CD4-positive, CD25-positive, alpha-beta regulatory T cell (primary cell): ENCODE data around the gene GMPS. TPM values are rescaled to one million over a fixed set of nuclear protein-coding genes. Genes with fewer than 3 reads are reported as not detected.
A peak's percentile ranks its signal among the peaks of the same experiment; 100 is the strongest.

Experiments
- ATAC-seq, 2 donors: fragments of 150-1000 bp; cut with Tn5 transposase; one replicate each; pipeline ENCODE4 v1.10.0; 2021; ENCODE audit warnings: low read depth in 2 of 2, moderate number of reproducible peaks in 2 of 2, moderate library complexity in 1 of 2
- DNase-seq, 3 donors: peaks; one replicate each; pipeline versions ENCODE4 v3.0.0 to v3.0.0-alpha.2; 2012 to 2022; ENCODE audit warnings: mixed read lengths in 1 of 3
- H3K27ac ChIP-seq: one replicate; pipeline ENCODE4 v1.7.0; 2013; ENCODE audit warnings: mild to moderate bottlenecking, low read length; ENCODE audit not compliant: insufficient read depth, poor library complexity, severe bottlenecking
- H3K27me3 ChIP-seq: one replicate; pipeline ENCODE4 v1.7.0; 2013; ENCODE audit warnings: low read length; ENCODE audit not compliant: control insufficient read depth, insufficient read depth
- H3K36me3 ChIP-seq: one replicate; pipeline ENCODE4 v1.7.0; 2013; ENCODE audit warnings: mild to moderate bottlenecking, low read length, moderate library complexity; ENCODE audit not compliant: control insufficient read depth, insufficient read depth
- H3K4me1 ChIP-seq: 2 replicates; pipeline ENCODE4 v1.7.0; 2013; ENCODE audit warnings: mild to moderate bottlenecking, low read length; ENCODE audit not compliant: insufficient read depth, control insufficient read depth, poor library complexity, severe bottlenecking
- H3K4me3 ChIP-seq: one replicate; pipeline ENCODE4 v1.7.0; 2013; ENCODE audit warnings: low read depth, mild to moderate bottlenecking, low read length, moderate library complexity
- H3K9me3 ChIP-seq, 2 experiments: 1 replicate in 1 of 2; 2 replicates in 1 of 2; pipeline ENCODE4 v1.7.0; 2013; ENCODE audit warnings: low read length in 2 of 2, mild to moderate bottlenecking in 1 of 2, moderate library complexity in 1 of 2; ENCODE audit not compliant: control insufficient read depth in 2 of 2
- H3K27ac Mint-ChIP-seq, 3 donors: one replicate each; pipeline ENCODE4 v1.8.0; 2020 to 2022; ENCODE audit warnings: mild to moderate bottlenecking in 3 of 3, mixed read lengths in 3 of 3, moderate library complexity in 2 of 3
- H3K27me3 Mint-ChIP-seq: one replicate; pipeline ENCODE4 v1.8.0; 2022; ENCODE audit warnings: mild to moderate bottlenecking, mixed read lengths
- H3K36me3 Mint-ChIP-seq: one replicate; pipeline ENCODE4 v1.8.0; 2020; ENCODE audit warnings: mixed read lengths
- H3K4me1 Mint-ChIP-seq, 4 donors: one replicate each; pipeline ENCODE4 v1.8.0; 2020 to 2022; ENCODE audit warnings: mixed read lengths in 4 of 4, mild to moderate bottlenecking in 1 of 4
- H3K4me3 Mint-ChIP-seq, 4 donors: one replicate each; pipeline ENCODE4 v1.8.0; 2020 to 2022; ENCODE audit warnings: mild to moderate bottlenecking in 4 of 4, mixed read lengths in 4 of 4, moderate library complexity in 3 of 4
- H3K9me3 Mint-ChIP-seq, 7 donors: one replicate each; pipeline ENCODE4 v1.8.0; 2020 to 2022; ENCODE audit warnings: mixed read lengths in 7 of 7, mild to moderate bottlenecking in 3 of 7, moderate library complexity in 2 of 7
- polyA plus RNA-seq, 4 donors: library from polyadenylated mRNA; unstranded; fragments of 300-500 nt; fragmentation: Illumina TruSeq; gene quantifications; one replicate each; pipeline ENCODE4 v1.2.3, GENCODE V29; 2021
- total RNA-seq: library from RNA; stranded (reverse); gene quantifications from one replicate; pipeline ENCODE4 v1.2.3, GENCODE V29; 2022

GMPS gene
- total and polyA plus RNA-seq, 5 donors from 2014 or later = 40.9 to 82.7 (median 63.9) TPM

DNA sequence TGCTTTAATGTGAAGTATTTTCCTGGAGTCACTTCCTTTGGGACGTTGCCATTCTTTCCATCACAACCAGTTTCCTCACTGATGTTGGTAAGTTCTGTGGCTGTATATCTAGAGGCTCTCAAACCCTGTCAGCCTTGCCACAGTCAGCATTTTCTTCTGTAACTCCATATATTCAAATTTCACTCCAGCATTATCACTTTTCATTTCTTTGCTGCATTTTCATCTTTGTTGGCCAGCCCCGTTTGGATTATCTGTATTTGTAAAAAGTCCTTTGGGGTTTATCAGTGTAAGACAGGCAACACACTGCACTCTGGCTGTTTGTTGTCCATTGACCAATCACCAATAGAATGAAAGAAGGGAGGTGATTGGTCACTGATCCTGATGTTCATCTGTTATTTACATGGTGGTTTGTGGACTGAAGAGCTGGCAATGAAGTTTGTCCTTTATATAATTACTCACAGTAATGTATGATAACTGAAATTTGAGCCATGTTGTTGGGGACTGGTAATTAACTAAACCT lies 20.3 kb downstream of the GMPS start:
- Mint-ChIP-seq H3K4me3 (no peak overlapping the region), H3K27me3 (no peaks in the 10 kb centered on the region), H3K27ac (peak overlapping the region in 1 of 3 donors; percentile 9), H3K36me3 (peaks cover 15% of the 10 kb centered on the region), H3K9me3 (no peaks in the 10 kb centered on the region), H3K4me1 (peaks cover 26 to 52% (median 37%) of the 10 kb centered on the region in 4 donors)
- no peak overlapping the region for H3K4me3 ChIP-seq
- ATAC-seq = no peak
- no peaks in the 10 kb centered on the region for H3K9me3 ChIP-seq
- H3K4me1 ChIP-seq = peaks cover 4% of the 10 kb centered on the region
- no peak for DNase-seq
- H3K36me3 ChIP-seq = peaks cover 17% of the 10 kb centered on the region
- no peaks in the 10 kb centered on the region for H3K27me3 ChIP-seq
- H3K27ac ChIP-seq = no peak overlapping the region

DNA sequence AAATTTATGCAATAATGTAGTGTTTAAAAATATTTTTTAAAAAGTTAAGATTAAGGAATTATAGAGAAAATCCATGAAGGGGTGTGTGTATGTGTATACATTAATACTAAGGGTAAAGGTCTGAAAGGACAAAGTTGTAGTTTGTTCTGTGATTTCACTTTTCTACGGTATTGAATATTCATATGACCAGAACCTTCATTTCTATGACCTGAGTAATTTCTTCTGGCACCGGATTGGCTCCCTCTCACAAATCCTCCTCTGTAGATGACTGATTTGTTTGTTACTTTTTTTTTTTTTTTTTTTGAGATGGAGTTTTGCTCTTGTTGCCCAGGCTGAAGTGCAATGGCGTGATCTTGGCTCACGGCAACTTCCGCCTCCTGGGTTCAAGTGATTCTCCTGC lies 20.9 kb downstream of the GMPS start:
- H3K27ac Mint-ChIP-seq = peak overlapping the region in 1 of 3 donors; percentile 9

DNA sequence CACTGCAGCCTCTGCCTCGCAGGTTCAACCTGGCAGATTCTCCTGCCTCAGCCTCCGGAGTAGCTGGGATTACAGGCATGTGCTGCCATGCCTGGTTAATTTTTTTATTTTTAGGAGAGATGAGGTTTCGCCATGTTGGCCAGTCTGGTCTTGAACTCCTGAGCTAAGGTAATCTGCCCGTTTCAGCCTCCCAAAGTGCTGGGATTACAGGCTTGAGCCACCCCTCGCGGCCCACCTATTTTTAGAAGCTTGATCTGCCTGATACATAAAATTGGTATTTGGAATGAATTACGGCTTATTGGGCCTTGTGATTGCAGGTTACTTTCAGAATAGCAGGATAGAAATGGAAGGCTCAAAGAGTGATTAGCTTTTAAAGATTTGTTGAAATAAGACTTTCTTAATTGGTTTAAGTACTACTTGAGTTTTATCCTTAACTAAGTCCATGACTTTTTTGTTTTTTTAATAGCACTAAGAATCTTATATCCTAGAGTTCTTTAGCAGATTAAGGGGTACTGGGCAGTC lies 25.0 kb downstream of the GMPS start:
- no peak overlapping the region for H3K4me3 Mint-ChIP-seq
- Histone ChIP-seq H3K4me1 (no peaks in the 10 kb centered on the region), H3K4me3 (no peak overlapping the region), H3K9me3 (no peaks in the 10 kb centered on the region), H3K36me3 (peaks cover 44% of the 10 kb centered on the region), H3K27ac (no peak overlapping the region), H3K27me3 (no peaks in the 10 kb centered on the region)
- H3K4me1 Mint-ChIP-seq = peaks cover 12 to 16% (median 16%) of the 10 kb centered on the region in 4 donors
- no peak for DNase-seq
- H3K9me3 Mint-ChIP-seq = no peaks in the 10 kb centered on the region
- H3K36me3 Mint-ChIP-seq = peaks cover 39% of the 10 kb centered on the region
- H3K27ac Mint-ChIP-seq = no peak overlapping the region
- ATAC-seq = no peak
- H3K27me3 Mint-ChIP-seq = no peaks in the 10 kb centered on the region

More for the DNA sequence above, 20.9 kb downstream of the GMPS start:
- Histone ChIP-seq H3K27me3 (no peaks in the 10 kb centered on the region), H3K36me3 (peaks cover 17% of the 10 kb centered on the region), H3K27ac (no peak overlapping the region), H3K4me1 (peaks cover 4% of the 10 kb centered on the region), H3K4me3 (no peak overlapping the region), H3K9me3 (no peaks in the 10 kb centered on the region)
- H3K27me3 Mint-ChIP-seq = no peaks in the 10 kb centered on the region
- peaks cover 26 to 46% (median 35%) of the 10 kb centered on the region in 4 donors for H3K4me1 Mint-ChIP-seq
- no peak overlapping the region for H3K4me3 Mint-ChIP-seq
- no peak for DNase-seq
- peaks cover 17% of the 10 kb centered on the region for H3K36me3 Mint-ChIP-seq
- H3K9me3 Mint-ChIP-seq = no peaks in the 10 kb centered on the region
- no peak for ATAC-seq

DNA sequence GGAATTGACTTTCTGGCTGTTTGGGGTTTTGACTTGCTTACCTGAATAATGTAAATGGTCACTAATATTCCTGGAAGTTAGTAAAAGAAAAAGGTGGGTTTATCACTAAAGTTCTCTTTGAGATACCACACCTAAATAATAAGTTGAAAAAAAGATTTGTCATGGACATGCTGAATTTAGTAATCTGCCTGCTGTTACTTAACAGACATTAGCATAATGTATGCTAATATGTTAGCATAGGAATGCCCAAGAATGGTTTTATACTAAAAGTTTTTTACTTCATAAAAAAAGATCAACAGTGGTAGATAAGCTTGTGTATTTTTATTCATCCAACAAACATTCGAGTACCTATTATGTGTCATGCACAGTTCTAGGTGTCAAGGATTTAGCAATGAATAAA lies 36.5 kb downstream of the GMPS start:
- H3K27me3 Mint-ChIP-seq = no peaks in the 10 kb centered on the region
- H3K27ac Mint-ChIP-seq = no peak overlapping the region
- H3K27me3 ChIP-seq = no peaks in the 10 kb centered on the region
- peaks cover 15 to 22% (median 17%) of the 10 kb centered on the region in 4 donors for H3K4me1 Mint-ChIP-seq
- no peak overlapping the region for H3K27ac ChIP-seq
- no peak overlapping the region for H3K4me3 ChIP-seq
- DNase-seq (no peak), ATAC-seq (no peak)
- peaks cover 48% of the 10 kb centered on the region for H3K36me3 Mint-ChIP-seq
- H3K9me3 ChIP-seq = no peaks in the 10 kb centered on the region
- H3K9me3 Mint-ChIP-seq = peaks cover 0 to 4% (median 0%) of the 10 kb centered on the region in 7 donors
- H3K4me1 ChIP-seq = peaks cover 10% of the 10 kb centered on the region
- H3K36me3 ChIP-seq = peaks cover 48% of the 10 kb centered on the region
- H3K4me3 Mint-ChIP-seq = no peak overlapping the region

DNA sequence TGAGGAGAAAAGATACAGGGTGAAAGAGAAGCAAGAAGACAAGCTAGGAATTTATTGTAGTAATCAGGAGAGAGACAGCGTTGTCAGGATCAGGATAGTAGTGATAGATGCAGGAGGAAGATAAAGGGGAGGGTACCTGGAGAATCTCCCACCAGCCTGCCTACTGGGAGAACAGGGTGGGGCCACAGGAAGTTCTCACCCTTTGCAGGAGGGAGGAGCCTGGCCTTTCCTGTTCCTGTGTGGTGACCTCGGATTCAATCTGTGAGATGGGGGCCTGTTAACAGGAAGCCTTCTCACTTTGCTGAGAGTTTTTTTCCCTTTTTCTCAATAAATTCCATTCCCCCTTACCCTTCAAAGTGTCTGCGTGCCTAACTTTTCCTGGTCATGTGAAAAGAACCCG lies 37.6 kb downstream of the GMPS start:
- H3K27me3 Mint-ChIP-seq = no peaks in the 10 kb centered on the region
- H3K4me3 Mint-ChIP-seq = peak overlapping the region in 1 of 4 donors; percentile 57
- no peaks in the 10 kb centered on the region for H3K9me3 ChIP-seq
- H3K36me3 Mint-ChIP-seq = peaks cover 52% of the 10 kb centered on the region
- H3K4me3 ChIP-seq = peak overlapping the region; percentile 30
- H3K27ac Mint-ChIP-seq = peak overlapping the region; percentile 54 to 86 (median 82)
- peaks cover 14 to 28% (median 19%) of the 10 kb centered on the region in 4 donors for H3K4me1 Mint-ChIP-seq
- peaks cover 51% of the 10 kb centered on the region for H3K36me3 ChIP-seq
- H3K9me3 Mint-ChIP-seq = peaks cover 0 to 4% (median 0%) of the 10 kb centered on the region in 7 donors
- H3K27ac ChIP-seq = peak overlapping the region; percentile 17
- H3K4me1 ChIP-seq = peaks cover 10% of the 10 kb centered on the region
- no peaks in the 10 kb centered on the region for H3K27me3 ChIP-seq
- ATAC-seq (no peak), DNase-seq (peak in 2 of 3 donors; percentile 3 to 62)

DNA sequence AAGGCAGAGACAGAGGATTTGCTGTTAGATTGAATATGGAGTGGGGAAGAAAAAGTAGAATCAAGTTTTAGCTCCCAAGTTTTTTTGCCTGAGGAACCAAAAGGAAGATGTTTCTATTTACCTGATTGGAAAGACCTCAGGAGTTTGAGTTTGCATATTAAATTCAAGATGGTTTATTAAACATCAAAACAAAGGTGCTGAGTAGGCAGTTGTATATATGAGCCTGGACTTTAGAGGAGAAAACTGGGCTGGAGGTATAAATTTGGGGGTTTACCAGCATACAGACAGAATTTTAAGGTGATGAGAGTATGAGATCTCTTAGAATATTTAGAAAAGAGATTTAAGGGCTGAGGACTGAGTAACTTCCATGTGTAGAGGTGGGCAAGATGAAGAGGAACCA lies 38.2 kb downstream of the GMPS start:
- H3K4me3 Mint-ChIP-seq = peak overlapping the region in 1 of 4 donors; percentile 17
- H3K9me3 ChIP-seq = no peaks in the 10 kb centered on the region
- H3K27me3 ChIP-seq = no peaks in the 10 kb centered on the region
- peaks cover 14 to 28% (median 19%) of the 10 kb centered on the region in 4 donors for H3K4me1 Mint-ChIP-seq
- H3K27ac ChIP-seq = peak overlapping the region; percentile 17
- H3K9me3 Mint-ChIP-seq = peaks cover 0 to 4% (median 0%) of the 10 kb centered on the region in 7 donors
- H3K36me3 Mint-ChIP-seq = peaks cover 52% of the 10 kb centered on the region
- peaks cover 10% of the 10 kb centered on the region for H3K4me1 ChIP-seq
- H3K36me3 ChIP-seq = peaks cover 48% of the 10 kb centered on the region
- ATAC-seq (no peak), DNase-seq (no peak)
- no peaks in the 10 kb centered on the region for H3K27me3 Mint-ChIP-seq
- peak overlapping the region; percentile 76 to 86 (median 82) for H3K27ac Mint-ChIP-seq
- peak overlapping the region; percentile 30 for H3K4me3 ChIP-seq

DNA sequence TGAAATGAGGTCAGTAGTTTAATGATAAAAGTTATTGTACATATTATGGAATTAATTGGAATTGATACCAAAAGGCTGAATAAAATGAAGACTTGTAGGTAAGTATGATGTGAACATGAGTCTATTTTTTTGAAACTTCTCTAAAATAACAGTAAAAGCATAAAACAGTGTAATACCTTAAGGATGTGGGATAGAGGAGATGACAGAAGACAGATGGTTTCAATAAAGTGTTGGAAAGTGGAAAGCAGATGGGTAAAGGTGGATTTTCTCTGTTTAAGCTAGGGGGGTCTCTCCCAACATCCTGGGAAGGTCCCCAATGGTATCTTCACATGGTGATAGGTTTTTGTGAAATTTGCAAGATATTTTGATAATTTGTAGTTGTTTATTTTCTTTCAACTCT lies 41.6 kb downstream of the GMPS start:
- Histone ChIP-seq H3K27me3 (no peaks in the 10 kb centered on the region), H3K9me3 (no peaks in the 10 kb centered on the region), H3K27ac (no peak overlapping the region), H3K4me1 (peaks cover 10% of the 10 kb centered on the region), H3K4me3 (no peak overlapping the region), H3K36me3 (peaks cover 46% of the 10 kb centered on the region)
- DNase-seq (no peak), ATAC-seq (no peak)
- Mint-ChIP-seq H3K4me3 (no peak overlapping the region), H3K27ac (no peak overlapping the region), H3K27me3 (no peaks in the 10 kb centered on the region), H3K9me3 (peaks cover 0 to 4% (median 0%) of the 10 kb centered on the region in 7 donors), H3K36me3 (peaks cover 59% of the 10 kb centered on the region), H3K4me1 (peaks cover 14 to 29% (median 19%) of the 10 kb centered on the region in 4 donors)
